HL-60 (cell line): ENCODE data around the gene RAB27A.

ENCODE experiments used
- DNase-seq, 2 experiments: peaks; one replicate each; pipeline ENCODE4 v3.0.0-alpha.2; 2010 to 2020; ENCODE audit warnings: low read depth in 1 of 2, low spot score in 1 of 2
- H3K27ac ChIP-seq: fragments of 250-450 bp; sonication (Bioruptor Pico); replicated peaks from 2 replicates; pipeline ENCODE4 v1.5.1; 2020; ENCODE audit warnings: mild to moderate bottlenecking, moderate library complexity
- H3K27me3 ChIP-seq: fragments of 250-450 bp; sonication (Bioruptor Pico); 2 replicates; pipeline ENCODE4 v1.5.1; 2021; ENCODE audit warnings: mild to moderate bottlenecking, moderate library complexity; ENCODE audit not compliant: insufficient read depth, poor library complexity, severe bottlenecking
- H3K4me3 ChIP-seq: replicated peaks from 2 replicates; pipeline ENCODE4 v1.5.1; 2011; ENCODE audit warnings: mild to moderate bottlenecking, control low read depth, low read length; ENCODE audit not compliant: insufficient read depth
- GABPA ChIP-seq: IDR thresholded peaks from 2 replicates; pipeline ENCODE4 v1.6.1; 2012; ENCODE audit warnings: low read depth
- POLR2AphosphoS5 ChIP-seq: IDR thresholded peaks from 2 replicates; pipeline ENCODE4 v1.6.1; 2012; ENCODE audit warnings: low read depth
- SPI1 ChIP-seq: IDR thresholded peaks from 2 replicates; pipeline ENCODE4 v1.6.1; 2012; ENCODE audit warnings: low read depth, mild to moderate bottlenecking, borderline replicate concordance
- TF ChIP-seq, protein P1 (sequence below): IDR thresholded peaks from 2 replicates; pipeline ENCODE4 v1.6.1; 2012; ENCODE audit warnings: low read depth; ENCODE audit not compliant: insufficient replicate concordance
- TF ChIP-seq, protein P2 (sequence below): IDR thresholded peaks from one replicate; pipeline ENCODE4 v1.5.1; 2011; ENCODE audit warnings: low read length, control low read depth, inconsistent platforms; ENCODE audit not compliant: insufficient read depth

RAB27A gene

DNA sequence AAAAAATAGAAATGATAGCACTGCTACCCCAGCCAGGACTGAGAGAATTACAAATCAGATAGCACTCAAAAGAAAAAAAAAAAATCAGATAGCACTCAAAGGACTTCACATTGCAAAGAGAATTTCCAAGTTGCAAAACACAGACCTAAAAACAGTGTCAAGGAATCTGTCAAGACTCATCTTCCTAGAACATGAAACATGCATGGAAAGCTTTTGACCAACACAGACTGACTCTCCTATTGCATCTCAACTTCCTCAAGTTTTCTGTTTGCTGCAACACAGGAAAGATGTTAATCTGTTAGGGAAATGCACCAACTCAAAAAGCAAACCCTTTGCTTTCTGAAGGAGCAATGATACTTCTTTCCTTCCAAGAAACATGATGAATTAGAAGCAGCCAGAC is 42.3 kb downstream of the RAB27A start:
- H3K27ac ChIP-seq = peak overlapping the region; percentile 94
- H3K4me3 ChIP-seq = no peak overlapping the region
- DNase-seq = peak in 1 of 2 experiments; percentile 40
- H3K27me3 ChIP-seq = no peaks in the 10 kb centered on the region
- TF ChIP-seq, protein P1, sequence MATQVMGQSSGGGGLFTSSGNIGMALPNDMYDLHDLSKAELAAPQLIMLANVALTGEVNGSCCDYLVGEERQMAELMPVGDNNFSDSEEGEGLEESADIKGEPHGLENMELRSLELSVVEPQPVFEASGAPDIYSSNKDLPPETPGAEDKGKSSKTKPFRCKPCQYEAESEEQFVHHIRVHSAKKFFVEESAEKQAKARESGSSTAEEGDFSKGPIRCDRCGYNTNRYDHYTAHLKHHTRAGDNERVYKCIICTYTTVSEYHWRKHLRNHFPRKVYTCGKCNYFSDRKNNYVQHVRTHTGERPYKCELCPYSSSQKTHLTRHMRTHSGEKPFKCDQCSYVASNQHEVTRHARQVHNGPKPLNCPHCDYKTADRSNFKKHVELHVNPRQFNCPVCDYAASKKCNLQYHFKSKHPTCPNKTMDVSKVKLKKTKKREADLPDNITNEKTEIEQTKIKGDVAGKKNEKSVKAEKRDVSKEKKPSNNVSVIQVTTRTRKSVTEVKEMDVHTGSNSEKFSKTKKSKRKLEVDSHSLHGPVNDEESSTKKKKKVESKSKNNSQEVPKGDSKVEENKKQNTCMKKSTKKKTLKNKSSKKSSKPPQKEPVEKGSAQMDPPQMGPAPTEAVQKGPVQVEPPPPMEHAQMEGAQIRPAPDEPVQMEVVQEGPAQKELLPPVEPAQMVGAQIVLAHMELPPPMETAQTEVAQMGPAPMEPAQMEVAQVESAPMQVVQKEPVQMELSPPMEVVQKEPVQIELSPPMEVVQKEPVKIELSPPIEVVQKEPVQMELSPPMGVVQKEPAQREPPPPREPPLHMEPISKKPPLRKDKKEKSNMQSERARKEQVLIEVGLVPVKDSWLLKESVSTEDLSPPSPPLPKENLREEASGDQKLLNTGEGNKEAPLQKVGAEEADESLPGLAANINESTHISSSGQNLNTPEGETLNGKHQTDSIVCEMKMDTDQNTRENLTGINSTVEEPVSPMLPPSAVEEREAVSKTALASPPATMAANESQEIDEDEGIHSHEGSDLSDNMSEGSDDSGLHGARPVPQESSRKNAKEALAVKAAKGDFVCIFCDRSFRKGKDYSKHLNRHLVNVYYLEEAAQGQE = no peak
- no peak; the same call in 1 of the 2 replicates for TF ChIP-seq SPI1

DNA sequence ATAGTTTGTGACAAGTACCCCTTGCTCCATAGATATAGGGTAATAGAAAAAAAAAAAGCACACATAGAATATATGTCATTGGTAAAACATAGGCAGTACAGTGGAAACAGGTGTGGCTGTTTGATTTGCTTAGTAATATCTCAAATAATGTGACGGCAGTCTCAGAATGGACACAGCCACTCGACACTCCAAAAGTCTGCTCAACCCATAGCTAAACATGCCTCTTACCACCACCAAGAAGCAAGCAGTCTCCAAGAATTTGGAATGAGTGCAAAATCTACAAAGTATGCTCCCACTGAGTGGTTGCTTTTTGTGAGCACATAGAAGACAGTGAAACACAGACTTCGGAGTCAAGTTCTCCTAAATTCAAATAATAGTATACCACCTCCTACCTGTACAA is 43.0 kb downstream of the RAB27A start:
- peak overlapping the region; percentile 94 for H3K27ac ChIP-seq
- no peak for DNase-seq
- TF ChIP-seq, protein P1 = no peak
- TF ChIP-seq, protein P2, sequence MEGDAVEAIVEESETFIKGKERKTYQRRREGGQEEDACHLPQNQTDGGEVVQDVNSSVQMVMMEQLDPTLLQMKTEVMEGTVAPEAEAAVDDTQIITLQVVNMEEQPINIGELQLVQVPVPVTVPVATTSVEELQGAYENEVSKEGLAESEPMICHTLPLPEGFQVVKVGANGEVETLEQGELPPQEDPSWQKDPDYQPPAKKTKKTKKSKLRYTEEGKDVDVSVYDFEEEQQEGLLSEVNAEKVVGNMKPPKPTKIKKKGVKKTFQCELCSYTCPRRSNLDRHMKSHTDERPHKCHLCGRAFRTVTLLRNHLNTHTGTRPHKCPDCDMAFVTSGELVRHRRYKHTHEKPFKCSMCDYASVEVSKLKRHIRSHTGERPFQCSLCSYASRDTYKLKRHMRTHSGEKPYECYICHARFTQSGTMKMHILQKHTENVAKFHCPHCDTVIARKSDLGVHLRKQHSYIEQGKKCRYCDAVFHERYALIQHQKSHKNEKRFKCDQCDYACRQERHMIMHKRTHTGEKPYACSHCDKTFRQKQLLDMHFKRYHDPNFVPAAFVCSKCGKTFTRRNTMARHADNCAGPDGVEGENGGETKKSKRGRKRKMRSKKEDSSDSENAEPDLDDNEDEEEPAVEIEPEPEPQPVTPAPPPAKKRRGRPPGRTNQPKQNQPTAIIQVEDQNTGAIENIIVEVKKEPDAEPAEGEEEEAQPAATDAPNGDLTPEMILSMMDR = no peak
- no peak for TF ChIP-seq GABPA
- no peak for TF ChIP-seq POLR2AphosphoS5
- no peak for TF ChIP-seq SPI1
- H3K27me3 ChIP-seq = no peaks in the 10 kb centered on the region
- H3K4me3 ChIP-seq = no peak overlapping the region

DNA sequence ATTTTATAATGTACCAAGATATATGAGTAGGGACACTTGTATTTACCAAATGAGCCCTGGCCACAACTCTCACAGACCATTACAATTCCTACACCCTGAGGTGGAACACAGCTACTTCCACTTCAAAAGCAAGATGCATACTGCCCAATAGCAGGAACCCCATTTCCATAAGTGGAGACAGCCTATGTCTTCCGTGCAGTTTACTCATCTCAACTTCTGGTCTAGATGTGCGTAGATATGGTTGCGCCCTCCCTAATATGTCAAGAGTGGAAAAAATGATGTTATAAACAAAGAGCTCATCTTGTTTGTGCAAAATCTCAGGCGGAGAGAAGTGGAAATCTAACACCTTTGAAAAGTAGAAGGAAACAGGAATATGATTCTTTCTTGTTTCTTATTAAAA is 44.6 kb downstream of the RAB27A start:
- no peak for DNase-seq
- Histone ChIP-seq H3K27ac (no peak overlapping the region; the same call in 1 of the 2 replicates), H3K4me3 (no peak overlapping the region), H3K27me3 (no peaks in the 10 kb centered on the region)
- no peak for TF ChIP-seq POLR2AphosphoS5

DNA sequence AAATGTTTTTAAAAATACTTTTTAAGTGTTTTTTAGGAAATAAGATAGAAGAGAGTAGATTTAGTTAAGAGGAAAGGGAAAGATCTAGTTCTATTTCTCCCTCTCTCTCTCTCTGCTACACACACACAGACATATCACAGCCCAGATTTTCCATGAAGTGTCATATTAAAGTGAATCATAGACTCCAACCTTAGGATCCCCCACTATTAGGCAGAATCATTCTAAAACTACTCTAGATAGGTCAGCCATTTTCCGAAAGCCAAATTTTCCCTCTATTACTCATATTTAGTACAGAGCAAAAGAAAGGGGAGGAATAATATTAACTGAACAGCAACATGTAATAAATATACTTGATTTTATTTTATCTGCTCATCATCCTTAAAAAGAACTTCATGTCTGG is 47.7 kb downstream of the RAB27A start:
- no peak for TF ChIP-seq SPI1
- Histone ChIP-seq H3K27ac (peak overlapping the region; percentile 3; the same call in 1 of the 2 replicates), H3K4me3 (no peak overlapping the region), H3K27me3 (no peaks in the 10 kb centered on the region)
- DNase-seq = no peak

DNA sequence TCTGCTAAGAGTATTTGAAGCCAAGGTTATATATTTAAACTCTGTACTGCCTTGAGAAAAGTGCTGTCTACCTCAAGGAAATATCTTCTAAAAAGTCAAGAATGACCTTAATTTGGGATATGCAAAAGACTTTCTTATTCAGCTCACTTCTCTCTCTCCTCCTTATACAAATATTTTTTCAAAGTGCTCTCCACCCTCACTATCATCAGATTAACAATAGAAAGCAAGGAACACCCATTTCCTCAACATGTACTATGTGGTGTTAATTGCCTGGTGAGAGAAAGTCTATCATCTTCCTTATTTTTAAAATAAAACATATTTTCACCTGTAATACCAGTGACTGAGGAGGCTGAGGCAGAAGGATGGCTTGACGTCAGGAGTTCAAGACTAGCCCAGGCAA is 48.4 kb downstream of the RAB27A start:
- Histone ChIP-seq H3K4me3 (no peak overlapping the region), H3K27me3 (no peaks in the 10 kb centered on the region), H3K27ac (no peak overlapping the region)
- no peak for DNase-seq
- TF ChIP-seq, protein P1 = no peak
- TF ChIP-seq, protein P2 = no peak
- no peak for TF ChIP-seq SPI1
- no peak for TF ChIP-seq GABPA
- no peak for TF ChIP-seq POLR2AphosphoS5
